Measurements from ENCODE around the gene NAV3. TPM values are rescaled to one million over a fixed set of nuclear protein-coding genes. Genes with fewer than 3 reads are reported as not detected.

NAV3 gene
- total and polyA plus RNA-seq, 2 of the 4 experiments (the other 2 are of a cell fraction) = 25.5 to 106 TPM

GRCh38 chr12:77940011-77940423 is 109.3 kb downstream of the NAV3 start:
- in situ Hi-C loops (cut with MboI; ENCODE audit: low sequenced_read_pairs) = loop anchor here (25.0 kb wide), 1 partner anchor 878 kb away; the partner anchor contains the start of gene E2F7
- no TSS peak for BruUV-seq (replicated peaks)
- TF ChIP-seq FOS (IDR thresholded peaks at IDR 0.05; ENCODE audit: low read depth, low read length) (peak; percentile 93), CEBPB (IDR thresholded peaks at IDR 0.05; ENCODE audit: low read depth, low read length) (peak; percentile 34; the same call in 1 of the 2 replicates), CHD1 (IDR thresholded peaks at IDR 0.05; ENCODE audit: low read depth, low read length) (no peak), POLR2A (IDR thresholded peaks at IDR 0.05; ENCODE audit: low read depth, low read length) (peak; percentile 51; the same call in 1 of the 2 replicates), MAFK (IDR thresholded peaks at IDR 0.05; ENCODE audit: low read depth, low read length) (peak; percentile 59), MXI1 (IDR thresholded peaks at IDR 0.05; ENCODE audit: borderline replicate concordance, low read depth, low read length) (no peak), SMC3 (IDR thresholded peaks at IDR 0.05; ENCODE audit: low read depth, low read length) (no peak), ELK1 (IDR thresholded peaks at IDR 0.05; ENCODE audit: borderline replicate concordance, low read depth, low read length) (no peak), USF2 (IDR thresholded peaks at IDR 0.05; ENCODE audit: low read depth, low read length) (no peak), BHLHE40 (IDR thresholded peaks at IDR 0.05; ENCODE audit: low read depth, low read length) (peak; percentile 35), RCOR1 (IDR thresholded peaks at IDR 0.05; ENCODE audit: insufficient replicate concordance, low read length) (no peak), RAD21 (IDR thresholded peaks at IDR 0.05; ENCODE audit: low read length) (no peak), NFE2L2 (IDR thresholded peaks at IDR 0.05; ENCODE audit: low read depth, low read length) (peak; percentile 92), CTCF (conservative IDR thresholded peaks at IDR 0.05; ENCODE audit: low read depth, low read length) (no peak), RFX5 (IDR thresholded peaks at IDR 0.05; ENCODE audit: low read depth, low read length) (no peak)

More at GRCh38 chr12:77940011-77940423, 109.3 kb downstream of the NAV3 start:
- DNase-seq (peak; percentile 93), ATAC-seq (ENCODE audit: low read depth) (peak; percentile 77)
- H2BK15ac ChIP-seq (ENCODE audit: low read depth, low read length) = peak overlapping the region; percentile 94
- peak overlapping the region; percentile 98 for H2BK120ac ChIP-seq (ENCODE audit: low read depth, low read length)
- dilution Hi-C loops (cut with HindIII; ENCODE audit: low sequenced_read_pairs, unreplicated experiment) = no loop called here
- CTCF ChIA-PET = interaction anchor here (0.6 kb wide), 3 partner anchors 62 to 929 kb away, joined by 3 to 5 read pairs (median 3); no protein-coding TSS in a partner anchor
- peak overlapping the region; percentile 87 for H2AK5ac ChIP-seq (ENCODE audit: low read depth, low read length)
- peaks cover 1% of the 10 kb centered on the region; the same call in 1 of the 2 replicates for H3K4me1 ChIP-seq (ENCODE audit: control insufficient read depth, insufficient read depth, low read length)
- no CpG with 5 or more reads among the region's 1 CpG for WGBS, 2 experiments (ENCODE audit: extremely low coverage in 2 of 2, insufficient read length in 1 of 2)
- peak overlapping the region; percentile 99 for H3K23ac ChIP-seq (ENCODE audit: low read depth, low read length)
- H3K9me3 ChIP-seq (ENCODE audit: control insufficient read depth, insufficient read depth, low read length) = no peaks in the 10 kb centered on the region; the same call in 1 of the 2 replicates
- peaks cover 1% of the 10 kb centered on the region; the same call in 1 of the 2 replicates for H3K36me3 ChIP-seq (ENCODE audit: control insufficient read depth, insufficient read depth, low read length)
- no peaks in the 10 kb centered on the region for H3K27me3 ChIP-seq (ENCODE audit: control insufficient read depth, insufficient read depth, low read length)
- peak overlapping the region; percentile 90 for H2AK9ac ChIP-seq (replicated peaks; ENCODE audit: low read depth, low read length, poor library complexity)
- peak overlapping the region; percentile 99 for H3K56ac ChIP-seq (ENCODE audit: extremely low read depth, insufficient read depth, low read length)
- H3K9me1 ChIP-seq (ENCODE audit: insufficient read depth, low read length) = no peaks in the 10 kb centered on the region
- H3K4ac ChIP-seq (ENCODE audit: low read depth, low read length) = peak overlapping the region; percentile 99
- peak overlapping the region; percentile 98 for H3K14ac ChIP-seq (replicated peaks; ENCODE audit: low read depth, low read length)
- H3K27ac ChIP-seq (ENCODE audit: insufficient read depth, low read length) = peak overlapping the region; percentile 99
- peak overlapping the region; percentile 89 for H4K5ac ChIP-seq (ENCODE audit: low read depth, low read length)
- peak overlapping the region; percentile 59; the same call in 1 of the 2 replicates for H3K4me3 ChIP-seq (ENCODE audit: insufficient read depth, low read depth, low read length)
- peak overlapping the region; percentile 91 for H3K9ac ChIP-seq (ENCODE audit: low read depth, low read length)
- H2AFZ ChIP-seq (replicated peaks; ENCODE audit: low read length, poor library complexity) = peak overlapping the region; percentile 73
- H4K8ac ChIP-seq (ENCODE audit: low read depth in 2 of 2, low read length in 2 of 2) = peak overlapping the region; percentile 61 to 96
- peak overlapping the region; percentile 93 for H2BK20ac ChIP-seq (ENCODE audit: low read depth, low read length)
- no peaks in the 10 kb centered on the region for H4K20me1 ChIP-seq (ENCODE audit: insufficient read depth, low read length)
- intact Hi-C loops (cut with micrococcal nuclease) = loop anchor here (10.0 kb wide), 1 partner anchor 875 kb away; the partner anchor contains the start of gene E2F7
- peak overlapping the region; percentile 100 for H2BK5ac ChIP-seq (ENCODE audit: low read depth, low read length, poor library complexity, severe bottlenecking)
- peaks cover 0 to 14% of the 10 kb centered on the region in 2 experiments; a peak in 2 of 4 replicates for H3K79me1 ChIP-seq (ENCODE audit: low read depth in 1 of 2, low read length in 2 of 2)
- H3K18ac ChIP-seq (ENCODE audit: low read depth, low read length) = peak overlapping the region; percentile 88
- H4K91ac ChIP-seq (ENCODE audit: insufficient read depth, low read depth, low read length) = peak overlapping the region; percentile 86
- POLR2A ChIA-PET (ENCODE audit: unreplicated experiment) = interaction anchor here (0.6 to 1.3 kb wide), 2 partner anchors 11 to 15 kb away, joined by 5 to 11 read pairs; no protein-coding TSS in a partner anchor
- H3K4me2 ChIP-seq (ENCODE audit: low read depth, low read length) = peak overlapping the region; percentile 86

All from IMR-90 (cell line).